ENCODE data around the gene RPL37A. TPM values are rescaled to one million over a fixed set of nuclear protein-coding genes. Genes with fewer than 3 reads are reported as not detected.

The RPL37A gene
- total and polyA plus RNA-seq, 4 donors = 2,015 to 4,048 (median 2,822) TPM

DNA sequence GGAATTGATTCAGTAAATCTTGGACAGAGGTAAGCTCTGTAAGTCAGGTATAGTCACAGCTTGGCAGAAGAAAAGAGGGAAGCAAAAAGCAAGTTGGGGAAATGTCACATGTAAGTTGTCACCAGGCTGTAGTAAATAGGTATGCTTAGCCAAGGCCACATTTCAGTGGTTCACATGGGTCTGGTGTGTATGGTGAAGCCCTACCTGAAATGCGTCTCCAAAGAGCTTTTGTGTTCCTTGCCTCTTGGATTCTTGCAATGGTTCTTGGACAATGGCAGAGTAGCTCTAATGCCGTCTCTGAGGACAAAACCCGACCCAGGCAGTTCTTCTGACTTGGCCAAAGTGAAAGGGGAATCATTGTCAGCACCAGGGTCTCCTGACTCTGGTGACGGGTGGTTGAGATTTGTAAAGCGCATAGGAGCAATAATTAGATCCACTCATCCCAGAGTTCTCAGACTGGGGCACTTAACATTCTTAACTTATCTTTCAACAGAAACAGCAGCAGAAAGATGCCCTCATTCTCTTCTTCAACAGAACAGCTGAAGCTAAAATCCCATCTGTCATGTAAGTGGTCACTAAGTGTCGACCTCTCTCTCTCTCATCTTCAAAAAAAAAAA lies 34.4 kb upstream of the RPL37A start:
- H3K36me3 ChIP-seq (ENCODE audit: control insufficient read depth in 4 of 4, insufficient read depth in 4 of 4, low read length in 4 of 4) = peaks cover 6 to 17% (median 8%) of the 10 kb centered on the region in 4 donors
- H3K27me3 ChIP-seq (ENCODE audit: control insufficient read depth in 3 of 3, insufficient read depth in 3 of 3, low read length in 2 of 3) = no peaks in the 10 kb centered on the region
- no peak for DNase-seq
- 92% methylated on average over 6 of the region's 6 CpGs for WGBS, 2 donors
- H3K9me3 ChIP-seq (ENCODE audit: control insufficient read depth in 4 of 4, insufficient read depth in 3 of 4, low read length in 3 of 4) = peaks cover 0 to 4% (median 0%) of the 10 kb centered on the region in 4 donors
- no peaks in the 10 kb centered on the region for H3K4me1 ChIP-seq (ENCODE audit: control insufficient read depth in 5 of 5, insufficient read depth in 5 of 5, low read length in 5 of 5)
- H3K27ac ChIP-seq (ENCODE audit: low read depth in 1 of 2, low read length in 1 of 2) = no peak overlapping the region
- H3K4me3 ChIP-seq = no peak overlapping the region
- no peak overlapping the region for H3K9ac ChIP-seq (ENCODE audit: insufficient read depth in 1 of 2, low read length in 2 of 2)
- ATAC-seq (ENCODE audit: insufficient read depth, low FRiP score) = no peak
- TF ChIP-seq, protein P1, sequence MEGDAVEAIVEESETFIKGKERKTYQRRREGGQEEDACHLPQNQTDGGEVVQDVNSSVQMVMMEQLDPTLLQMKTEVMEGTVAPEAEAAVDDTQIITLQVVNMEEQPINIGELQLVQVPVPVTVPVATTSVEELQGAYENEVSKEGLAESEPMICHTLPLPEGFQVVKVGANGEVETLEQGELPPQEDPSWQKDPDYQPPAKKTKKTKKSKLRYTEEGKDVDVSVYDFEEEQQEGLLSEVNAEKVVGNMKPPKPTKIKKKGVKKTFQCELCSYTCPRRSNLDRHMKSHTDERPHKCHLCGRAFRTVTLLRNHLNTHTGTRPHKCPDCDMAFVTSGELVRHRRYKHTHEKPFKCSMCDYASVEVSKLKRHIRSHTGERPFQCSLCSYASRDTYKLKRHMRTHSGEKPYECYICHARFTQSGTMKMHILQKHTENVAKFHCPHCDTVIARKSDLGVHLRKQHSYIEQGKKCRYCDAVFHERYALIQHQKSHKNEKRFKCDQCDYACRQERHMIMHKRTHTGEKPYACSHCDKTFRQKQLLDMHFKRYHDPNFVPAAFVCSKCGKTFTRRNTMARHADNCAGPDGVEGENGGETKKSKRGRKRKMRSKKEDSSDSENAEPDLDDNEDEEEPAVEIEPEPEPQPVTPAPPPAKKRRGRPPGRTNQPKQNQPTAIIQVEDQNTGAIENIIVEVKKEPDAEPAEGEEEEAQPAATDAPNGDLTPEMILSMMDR (IDR thresholded peaks at IDR 0.05; ENCODE audit: control extremely low read depth, extremely low read depth) = no peak

DNA sequence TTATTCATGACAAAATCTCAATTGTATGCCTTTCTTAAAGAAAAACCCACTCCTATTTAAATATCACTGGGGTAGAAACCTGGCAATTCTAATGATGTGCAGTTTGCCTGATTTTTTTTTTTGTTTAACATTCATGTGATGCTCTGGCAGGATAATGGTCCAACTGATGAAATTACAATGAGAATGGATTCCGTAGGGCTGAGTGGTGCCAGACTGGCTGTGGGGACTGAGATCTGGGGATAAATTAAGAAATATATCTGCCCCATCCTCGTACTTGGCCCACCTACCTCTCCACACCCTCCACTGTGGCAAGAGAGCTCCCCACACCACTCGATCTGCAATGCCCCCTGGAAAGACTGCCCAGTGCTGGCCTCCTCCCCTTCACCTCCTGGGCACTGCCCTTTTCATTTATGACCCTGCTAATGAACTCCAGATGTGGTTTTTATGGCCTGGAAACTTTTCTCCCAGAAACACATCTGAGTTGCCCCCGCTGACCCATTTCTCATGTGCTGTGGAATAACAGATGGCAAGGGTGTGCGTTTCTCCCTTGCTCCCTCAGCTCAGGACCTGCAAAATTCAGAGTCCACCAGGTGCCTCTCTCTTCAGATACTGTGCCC lies 33.0 kb upstream of the RPL37A start:
- Histone ChIP-seq H3K36me3 (ENCODE audit: control insufficient read depth in 4 of 4, insufficient read depth in 4 of 4, low read length in 4 of 4) (peaks cover 6 to 21% (median 8%) of the 10 kb centered on the region in 4 donors), H3K9ac (ENCODE audit: insufficient read depth in 1 of 2, low read length in 2 of 2) (no peak overlapping the region), H3K4me1 (ENCODE audit: control insufficient read depth in 5 of 5, insufficient read depth in 5 of 5, low read length in 5 of 5) (no peaks in the 10 kb centered on the region), H3K27ac (ENCODE audit: low read depth in 1 of 2, low read length in 1 of 2) (no peak overlapping the region), H3K4me3 (no peak overlapping the region), H3K27me3 (ENCODE audit: control insufficient read depth in 3 of 3, insufficient read depth in 3 of 3, low read length in 2 of 3) (no peaks in the 10 kb centered on the region), H3K9me3 (ENCODE audit: control insufficient read depth in 4 of 4, insufficient read depth in 3 of 4, low read length in 3 of 4) (peaks cover 0 to 4% (median 0%) of the 10 kb centered on the region in 4 donors)
- no peak for DNase-seq
- TF ChIP-seq, protein P1 (IDR thresholded peaks at IDR 0.05; ENCODE audit: control extremely low read depth, extremely low read depth) = no peak
- 92% methylated on average over 5 of the region's 5 CpGs for WGBS, 2 donors
- ATAC-seq (ENCODE audit: insufficient read depth, low FRiP score) = no peak

DNA sequence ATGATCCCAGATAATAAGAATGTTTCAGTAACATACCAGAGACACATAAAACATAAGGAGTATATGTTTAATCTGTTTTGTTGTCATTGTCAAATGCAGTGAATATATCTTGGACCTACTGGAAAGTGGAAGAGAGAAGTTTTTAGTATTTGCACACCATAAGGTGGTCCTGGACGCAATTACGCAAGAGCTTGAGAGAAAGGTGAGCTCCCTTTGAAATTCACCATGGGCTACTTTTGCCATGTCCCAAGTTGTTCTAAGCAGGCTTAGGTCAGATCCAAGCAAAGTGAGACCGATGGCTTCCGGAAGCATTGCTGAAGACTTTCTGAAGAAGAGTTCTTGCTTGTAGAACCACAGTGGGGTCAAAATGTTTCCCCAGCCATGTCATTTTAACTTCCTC lies 30.8 kb upstream of the RPL37A start:
- TF ChIP-seq, protein P1 (IDR thresholded peaks at IDR 0.05; ENCODE audit: control extremely low read depth, extremely low read depth) = no peak
- DNase-seq = no peak
- H3K27ac ChIP-seq (ENCODE audit: low read depth in 1 of 2, low read length in 1 of 2) = no peak overlapping the region
- H3K9me3 ChIP-seq (ENCODE audit: control insufficient read depth in 4 of 4, insufficient read depth in 3 of 4, low read length in 3 of 4) = peaks cover 0 to 2% (median 0%) of the 10 kb centered on the region in 4 donors
- H3K27me3 ChIP-seq (ENCODE audit: control insufficient read depth in 3 of 3, insufficient read depth in 3 of 3, low read length in 2 of 3) = no peaks in the 10 kb centered on the region
- no peaks in the 10 kb centered on the region for H3K4me1 ChIP-seq (ENCODE audit: control insufficient read depth in 5 of 5, insufficient read depth in 5 of 5, low read length in 5 of 5)
- H3K4me3 ChIP-seq = no peak overlapping the region
- H3K36me3 ChIP-seq (ENCODE audit: control insufficient read depth in 4 of 4, insufficient read depth in 4 of 4, low read length in 4 of 4) = peaks cover 6 to 21% (median 9%) of the 10 kb centered on the region in 4 donors
- no peak for ATAC-seq (ENCODE audit: insufficient read depth, low FRiP score)
- H3K9ac ChIP-seq (ENCODE audit: insufficient read depth in 1 of 2, low read length in 2 of 2) = no peak overlapping the region
- 98% methylated on average over 4 of the region's 4 CpGs for WGBS, 2 donors
